ENCODE results near the gene PIN4.

DNA sequence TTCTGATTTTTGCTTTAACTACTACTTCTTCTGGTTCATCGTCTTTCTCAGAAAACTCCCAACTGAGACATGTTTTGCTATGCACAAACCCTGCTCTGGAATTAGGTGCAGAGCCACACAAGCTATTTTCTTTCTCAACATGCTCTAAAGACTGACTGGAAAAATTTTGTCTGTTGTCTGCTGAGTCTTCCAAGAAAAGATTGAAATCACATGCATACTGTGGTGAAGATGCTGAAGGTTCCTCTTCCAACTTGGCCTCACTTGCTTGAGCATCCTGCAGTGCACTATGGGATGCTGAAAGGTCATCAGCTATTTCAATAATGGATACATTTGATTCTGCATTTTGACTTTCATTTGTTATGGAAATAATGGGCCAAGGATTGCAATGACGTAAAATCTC, 24.1 kb downstream of the PIN4 start:
- no peak for TF ChIP-seq CTCF (conservative IDR thresholded peaks at IDR 0.05; ENCODE audit: low read length)
- TF ChIP-seq EZH2phosphoT487 (IDR thresholded peaks at IDR 0.05; ENCODE audit: borderline replicate concordance) = no peak
